Measurements from ENCODE around the gene COL15A1.

DNA sequence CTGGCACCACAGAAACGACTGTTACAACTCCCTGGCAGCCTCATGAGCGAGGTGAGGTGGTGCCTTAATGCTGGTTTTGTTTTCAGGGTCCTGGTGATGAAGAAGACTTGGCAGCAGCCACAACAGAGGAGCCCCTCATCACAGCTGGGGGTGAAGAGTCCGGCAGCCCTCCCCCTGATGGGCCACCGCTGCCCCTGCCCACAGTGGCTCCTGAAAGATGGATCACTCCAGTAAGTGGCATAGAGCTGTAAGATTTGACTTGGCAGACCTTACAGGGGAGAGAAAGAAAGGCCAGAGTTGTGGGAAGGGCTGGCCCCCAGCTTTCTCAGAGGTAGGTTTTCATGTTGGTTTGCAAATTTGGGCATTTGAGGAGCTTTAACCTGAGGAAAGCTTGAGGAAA, 72.2 kb downstream of the COL15A1 start:
- TF ChIP-seq, protein P1, sequence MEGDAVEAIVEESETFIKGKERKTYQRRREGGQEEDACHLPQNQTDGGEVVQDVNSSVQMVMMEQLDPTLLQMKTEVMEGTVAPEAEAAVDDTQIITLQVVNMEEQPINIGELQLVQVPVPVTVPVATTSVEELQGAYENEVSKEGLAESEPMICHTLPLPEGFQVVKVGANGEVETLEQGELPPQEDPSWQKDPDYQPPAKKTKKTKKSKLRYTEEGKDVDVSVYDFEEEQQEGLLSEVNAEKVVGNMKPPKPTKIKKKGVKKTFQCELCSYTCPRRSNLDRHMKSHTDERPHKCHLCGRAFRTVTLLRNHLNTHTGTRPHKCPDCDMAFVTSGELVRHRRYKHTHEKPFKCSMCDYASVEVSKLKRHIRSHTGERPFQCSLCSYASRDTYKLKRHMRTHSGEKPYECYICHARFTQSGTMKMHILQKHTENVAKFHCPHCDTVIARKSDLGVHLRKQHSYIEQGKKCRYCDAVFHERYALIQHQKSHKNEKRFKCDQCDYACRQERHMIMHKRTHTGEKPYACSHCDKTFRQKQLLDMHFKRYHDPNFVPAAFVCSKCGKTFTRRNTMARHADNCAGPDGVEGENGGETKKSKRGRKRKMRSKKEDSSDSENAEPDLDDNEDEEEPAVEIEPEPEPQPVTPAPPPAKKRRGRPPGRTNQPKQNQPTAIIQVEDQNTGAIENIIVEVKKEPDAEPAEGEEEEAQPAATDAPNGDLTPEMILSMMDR (IDR thresholded peaks at IDR 0.05), result no peak
- TF ChIP-seq POLR2A (IDR thresholded peaks at IDR 0.05), result no peak
